ENCODE results near the gene SCFD2. TPM values are rescaled to one million over a fixed set of nuclear protein-coding genes. Genes with fewer than 3 reads are reported as not detected.

The SCFD2 gene
- total and polyA plus RNA-seq, 4 donors = 4.3 to 28.8 (median 7.4) TPM

GRCh38 chr4:52966172-52966571 lies 399.7 kb downstream of the SCFD2 start:
- Histone ChIP-seq H3K9ac (ENCODE audit: low read depth in 1 of 2, low read length in 2 of 2) (no peak overlapping the region), H3K27ac (ENCODE audit: low read depth in 1 of 2, low read length in 2 of 2) (no peak overlapping the region), H3K36me3 (ENCODE audit: control insufficient read depth in 4 of 4, insufficient read depth in 3 of 4, low read depth in 1 of 4, low read length in 3 of 4) (no peaks in the 10 kb centered on the region), H3K27me3 (ENCODE audit: control insufficient read depth in 4 of 4, insufficient read depth in 4 of 4, low read length in 3 of 4) (no peaks in the 10 kb centered on the region), H3K9me3 (ENCODE audit: control insufficient read depth in 4 of 4, low read length in 3 of 4) (no peaks in the 10 kb centered on the region), H3K4me3 (ENCODE audit: low read depth in 1 of 3, low read length in 3 of 3) (no peak overlapping the region), H3K4me1 (ENCODE audit: control insufficient read depth in 4 of 4, insufficient read depth in 4 of 4, low read length in 3 of 4) (peaks cover 0 to 3% (median 0%) of the 10 kb centered on the region in 4 donors)
- 97% methylated on average over 5 of the region's 5 CpGs for WGBS
- no peak for TF ChIP-seq SP1 (IDR thresholded peaks at IDR 0.05)
- no peak for TF ChIP-seq MAX (IDR thresholded peaks at IDR 0.05)
- TF ChIP-seq GABPA (IDR thresholded peaks at IDR 0.05 in 1 of 2, conservative IDR thresholded peaks at IDR 0.05 in 1 of 2) = no peak
- no peak for TF ChIP-seq TAF1 (conservative IDR thresholded peaks at IDR 0.05)
- DNase-seq (ENCODE audit: low spot score) = no peak

GRCh38 chr4:52964561-52965101 lies 401.2 kb downstream of the SCFD2 start:
- no peak for DNase-seq (ENCODE audit: low spot score)
- H3K4me1 ChIP-seq (ENCODE audit: control insufficient read depth in 4 of 4, insufficient read depth in 4 of 4, low read length in 3 of 4) = peaks cover 0 to 3% (median 0%) of the 10 kb centered on the region in 4 donors
- no peak overlapping the region for H3K4me3 ChIP-seq (ENCODE audit: low read depth in 1 of 3, low read length in 3 of 3)
- WGBS = 97% methylated on average over 4 of the region's 4 CpGs
- H3K9me3 ChIP-seq (ENCODE audit: control insufficient read depth in 4 of 4, low read length in 3 of 4) = no peaks in the 10 kb centered on the region
- no peaks in the 10 kb centered on the region for H3K27me3 ChIP-seq (ENCODE audit: control insufficient read depth in 4 of 4, insufficient read depth in 4 of 4, low read length in 3 of 4)
- H3K36me3 ChIP-seq (ENCODE audit: control insufficient read depth in 4 of 4, insufficient read depth in 3 of 4, low read depth in 1 of 4, low read length in 3 of 4) = no peaks in the 10 kb centered on the region
- no peak overlapping the region for H3K9ac ChIP-seq (ENCODE audit: low read depth in 1 of 2, low read length in 2 of 2)
- H3K27ac ChIP-seq (ENCODE audit: low read depth in 1 of 2, low read length in 2 of 2) = no peak overlapping the region
- no peak for TF ChIP-seq JUND (IDR thresholded peaks at IDR 0.05)
- no peak for TF ChIP-seq HNF4G (IDR thresholded peaks at IDR 0.05)
- TF ChIP-seq FOXA1 (IDR thresholded peaks at IDR 0.05) = no peak
- no peak for TF ChIP-seq ATF3 (IDR thresholded peaks at IDR 0.05)
- no peak for TF ChIP-seq EGR1 (IDR thresholded peaks at IDR 0.05; ENCODE audit: low read depth in 2 of 2)
- no peak for TF ChIP-seq YY1 (IDR thresholded peaks at IDR 0.05)
- no peak for TF ChIP-seq FOXA2 (IDR thresholded peaks at IDR 0.05)
- no peak for TF ChIP-seq RXRA (IDR thresholded peaks at IDR 0.05)
- no peak for TF ChIP-seq ZBTB33 (IDR thresholded peaks at IDR 0.05)
- TF ChIP-seq RAD21 (IDR thresholded peaks at IDR 0.05) = no peak
- no peak for TF ChIP-seq SP1 (IDR thresholded peaks at IDR 0.05)
- no peak for TF ChIP-seq CTCF (IDR thresholded peaks at IDR 0.05; ENCODE audit: low read depth, low read length, missing input control)
- TF ChIP-seq HNF4A (conservative IDR thresholded peaks at IDR 0.05) = no peak
- no peak for TF ChIP-seq NR2F2 (IDR thresholded peaks at IDR 0.05)
- no peak for TF ChIP-seq REST (IDR thresholded peaks at IDR 0.05)
- no peak for TF ChIP-seq TAF1 (conservative IDR thresholded peaks at IDR 0.05)
- TF ChIP-seq MAX (IDR thresholded peaks at IDR 0.05) = no peak
- no peak for TF ChIP-seq GABPA (IDR thresholded peaks at IDR 0.05 in 1 of 2, conservative IDR thresholded peaks at IDR 0.05 in 1 of 2)
